H1 (cell line): ENCODE results near the gene CHST11. TPM values are rescaled to one million over a fixed set of nuclear protein-coding genes. Genes with fewer than 3 reads are reported as not detected.

ENCODE experiments used
- CBX5 ChIP-seq: fragments of 300-800, 300-1000 bp; sonication (generic); IDR thresholded peaks from 2 replicates; pipeline ENCODE4 v1.7.1; 2016; ENCODE audit warnings: antibody characterized with exemption, low read length, low read depth
- JUN ChIP-seq: IDR thresholded peaks from 2 replicates; pipeline ENCODE4 v1.6.1; 2011; ENCODE audit warnings: low read depth, mild to moderate bottlenecking, improper control_type of control experiment, low read length
- MAFK ChIP-seq: IDR thresholded peaks from 2 replicates; pipeline ENCODE4 v1.6.1; 2012; ENCODE audit warnings: low read depth, mild to moderate bottlenecking, improper control_type of control experiment, low read length
- RFX5 ChIP-seq: IDR thresholded peaks from 2 replicates; pipeline ENCODE4 v1.6.1; 2011; ENCODE audit warnings: low read depth, low read length, improper control_type of control experiment, borderline replicate concordance
- TAF7 ChIP-seq: optimal IDR thresholded peaks from 2 replicates; pipeline ENCODE3; 2011; ENCODE audit warnings: low read depth, mild to moderate bottlenecking, inconsistent platforms, low read length, moderate library complexity, borderline replicate concordance
- polyA plus RNA-seq, 7 experiments: library from polyadenylated mRNA; depleted of rRNA in 3 of 7; stranded (reverse) in 5 of 7; unstranded in 2 of 7; fragments of >200 nt in 5 of 7; fragments of 200-250 nt in 2 of 7; gene quantifications; 1 replicate in 5 of 7; 2 replicates in 1 of 7; 4 replicates in 1 of 7; pipeline versions ENCODE4 v1.2.1 to v1.2.3, GENCODE V29; 2011 to 2013; ENCODE audit warnings: missing spikeins in 2 of 7, mixed read lengths in 2 of 7
- total RNA-seq: library from RNA; stranded (reverse); fragmentation: NEBNext Ultra II Directional; extraction: Animal tissue kit (Norgen Biotek cat#: 25700); gene quantifications from 2 replicates; pipeline ENCODE4 v1.2.1, GENCODE V29; 2021
- TF ChIP-seq, protein P1 (sequence below): IDR thresholded peaks from 2 replicates; pipeline ENCODE4 v1.6.1; 2012; ENCODE audit warnings: inconsistent platforms
- TF ChIP-seq, protein P2 (sequence below): IDR thresholded peaks from 2 replicates; pipeline ENCODE4 v1.6.1; 2011; ENCODE audit warnings: low read length, improper control_type of control experiment

CHST11 gene
- total and polyA plus RNA-seq, 2 of the 8 experiments (the other 6 are each of a cell fraction or from before 2014, with no cell fraction given) = 14.4 to 20.8 TPM

DNA sequence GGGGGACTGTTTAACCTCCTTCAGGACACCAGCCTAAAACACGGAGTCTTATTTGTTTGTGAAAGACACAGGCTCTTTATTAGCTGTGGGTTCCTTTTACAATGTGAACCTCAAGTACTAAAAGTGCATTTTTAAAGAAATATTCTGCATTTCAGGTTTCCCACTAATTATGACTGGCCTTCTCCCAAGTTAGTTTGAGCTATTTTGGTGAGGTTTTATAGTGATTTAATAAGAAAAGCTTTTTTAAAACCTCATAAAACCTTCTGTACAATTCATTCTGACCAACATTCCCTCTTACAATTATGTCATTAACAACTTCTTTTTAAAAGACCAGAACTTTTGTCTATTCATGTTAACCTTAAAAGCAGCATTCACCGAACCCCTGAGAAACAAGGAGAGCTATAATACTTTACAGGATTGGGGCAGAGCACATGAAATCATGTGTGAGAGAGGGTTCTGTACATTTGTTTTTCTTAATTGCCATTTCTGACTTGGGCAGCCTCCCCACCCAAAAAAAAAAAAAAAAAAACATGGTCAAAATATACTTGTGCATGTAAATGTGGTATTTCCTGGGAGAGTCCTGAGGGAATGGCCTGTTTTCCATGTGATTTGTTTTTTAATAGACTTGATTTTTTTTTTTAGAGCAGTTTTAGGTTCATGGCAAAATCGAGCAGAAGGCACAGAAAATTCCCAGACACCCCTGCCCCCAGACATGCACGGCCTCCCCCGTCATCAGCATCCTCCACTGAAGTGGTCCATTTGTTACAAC is 169.5 kb downstream of the CHST11 start (continued):
- TF ChIP-seq, protein P1, sequence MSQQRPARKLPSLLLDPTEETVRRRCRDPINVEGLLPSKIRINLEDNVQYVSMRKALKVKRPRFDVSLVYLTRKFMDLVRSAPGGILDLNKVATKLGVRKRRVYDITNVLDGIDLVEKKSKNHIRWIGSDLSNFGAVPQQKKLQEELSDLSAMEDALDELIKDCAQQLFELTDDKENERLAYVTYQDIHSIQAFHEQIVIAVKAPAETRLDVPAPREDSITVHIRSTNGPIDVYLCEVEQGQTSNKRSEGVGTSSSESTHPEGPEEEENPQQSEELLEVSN = no peak
- TF ChIP-seq TAF7 (no peak), RFX5 (no peak), MAFK (no peak), JUN (no peak), CBX5 (no peak)
- TF ChIP-seq, protein P2, sequence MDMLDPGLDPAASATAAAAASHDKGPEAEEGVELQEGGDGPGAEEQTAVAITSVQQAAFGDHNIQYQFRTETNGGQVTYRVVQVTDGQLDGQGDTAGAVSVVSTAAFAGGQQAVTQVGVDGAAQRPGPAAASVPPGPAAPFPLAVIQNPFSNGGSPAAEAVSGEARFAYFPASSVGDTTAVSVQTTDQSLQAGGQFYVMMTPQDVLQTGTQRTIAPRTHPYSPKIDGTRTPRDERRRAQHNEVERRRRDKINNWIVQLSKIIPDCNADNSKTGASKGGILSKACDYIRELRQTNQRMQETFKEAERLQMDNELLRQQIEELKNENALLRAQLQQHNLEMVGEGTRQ = no peak
